ENCODE data around the gene MMP20. TPM values are rescaled to one million over a fixed set of nuclear protein-coding genes. Genes with fewer than 3 reads are reported as not detected.

Gene MMP20
- total RNA-seq, 1 donor from 2014 or later = not detected

GRCh38 chr11:102661040-102661439 lies 35.9 kb upstream of the MMP20 start:
- no peak for DNase-seq (ENCODE audit: low spot score, unreplicated experiment)
- Mint-ChIP-seq H3K27me3 (peaks cover 18% of the 10 kb centered on the region), H3K4me3 (ENCODE audit: low read depth) (no peak overlapping the region), H3K4me1 (ENCODE audit: low read depth) (peaks cover 4% of the 10 kb centered on the region), H3K36me3 (ENCODE audit: insufficient read depth) (no peaks in the 10 kb centered on the region), H3K9me3 (ENCODE audit: low read depth) (no peaks in the 10 kb centered on the region), H3K27ac (no peak overlapping the region)
- no peak for TF ChIP-seq CTCF (IDR thresholded peaks at IDR 0.05; ENCODE audit: unreplicated experiment)

- Mint-ChIP-seq H3K9me3 (ENCODE audit: low read depth) (peaks cover 4% of the 10 kb centered on the region), H3K27ac (no peak overlapping the region), H3K4me1 (ENCODE audit: low read depth) (peaks cover 4% of the 10 kb centered on the region), H3K4me3 (ENCODE audit: low read depth) (no peak overlapping the region), H3K36me3 (ENCODE audit: insufficient read depth) (no peaks in the 10 kb centered on the region), H3K27me3 (peaks cover 5% of the 10 kb centered on the region)
- no peak for TF ChIP-seq CTCF (IDR thresholded peaks at IDR 0.05; ENCODE audit: unreplicated experiment)
- no peak for DNase-seq (ENCODE audit: low spot score, unreplicated experiment)
These were observed 31.4 kb upstream of the MMP20 start for GRCh38 chr11:102656528-102656927.

GRCh38 chr11:102655547-102655946 lies 30.4 kb upstream of the MMP20 start:
- no peak for DNase-seq (ENCODE audit: low spot score, unreplicated experiment)
- Mint-ChIP-seq H3K9me3 (ENCODE audit: low read depth) (peaks cover 4% of the 10 kb centered on the region), H3K4me3 (ENCODE audit: low read depth) (no peak overlapping the region), H3K27me3 (peaks cover 5% of the 10 kb centered on the region), H3K4me1 (ENCODE audit: low read depth) (peaks cover 4% of the 10 kb centered on the region), H3K36me3 (ENCODE audit: insufficient read depth) (no peaks in the 10 kb centered on the region), H3K27ac (no peak overlapping the region)
- TF ChIP-seq CTCF (IDR thresholded peaks at IDR 0.05; ENCODE audit: unreplicated experiment) = no peak

GRCh38 chr11:102654761-102655160 lies 29.6 kb upstream of the MMP20 start:
- peaks cover 4% of the 10 kb centered on the region for H3K9me3 Mint-ChIP-seq (ENCODE audit: low read depth)
- DNase-seq (ENCODE audit: low spot score, unreplicated experiment) = no peak
- peaks cover 4% of the 10 kb centered on the region for H3K4me1 Mint-ChIP-seq (ENCODE audit: low read depth)
- no peak for TF ChIP-seq CTCF (IDR thresholded peaks at IDR 0.05; ENCODE audit: unreplicated experiment)
- H3K4me3 Mint-ChIP-seq (ENCODE audit: low read depth) = no peak overlapping the region
- no peak overlapping the region for H3K27ac Mint-ChIP-seq
- peaks cover 5% of the 10 kb centered on the region for H3K27me3 Mint-ChIP-seq
- H3K36me3 Mint-ChIP-seq (ENCODE audit: insufficient read depth) = no peaks in the 10 kb centered on the region

GRCh38 chr11:102653744-102654291 lies 28.7 kb upstream of the MMP20 start:
- H3K36me3 Mint-ChIP-seq (ENCODE audit: insufficient read depth) = no peaks in the 10 kb centered on the region
- H3K4me1 Mint-ChIP-seq (ENCODE audit: low read depth) = peaks cover 1% of the 10 kb centered on the region
- no peak overlapping the region for H3K4me3 Mint-ChIP-seq (ENCODE audit: low read depth)
- H3K27me3 Mint-ChIP-seq = peaks cover 5% of the 10 kb centered on the region
- TF ChIP-seq CTCF (IDR thresholded peaks at IDR 0.05; ENCODE audit: unreplicated experiment) = no peak
- no peak overlapping the region for H3K27ac Mint-ChIP-seq
- DNase-seq (ENCODE audit: low spot score, unreplicated experiment) = no peak
- H3K9me3 Mint-ChIP-seq (ENCODE audit: low read depth) = peaks cover 4% of the 10 kb centered on the region

Data from progenitor cell of endocrine pancreas (in vitro differentiated cells).